CD14-positive monocyte (primary cell): Measurements from ENCODE around the gene HDAC4. TPM values are rescaled to one million over a fixed set of nuclear protein-coding genes. Genes with fewer than 3 reads are reported as not detected.

Source experiments
- DNase-seq, 3 donors: peaks; one replicate each; pipeline ENCODE4 v3.0.0-alpha.2; 2011 to 2022
- H2AFZ ChIP-seq: 2 replicates; pipeline ENCODE4 v1.6.0; 2012; ENCODE audit warnings: mild to moderate bottlenecking, low read depth, low read length, inconsistent platforms; ENCODE audit not compliant: insufficient read depth, poor library complexity, severe bottlenecking
- H3K27ac ChIP-seq, 2 donors: 1 replicate in 1 of 2; 2 replicates in 1 of 2; pipeline ENCODE4 v1.5.1; 2012 to 2013; ENCODE audit warnings: low read length in 2 of 2, control low read depth in 1 of 2, inconsistent platforms in 1 of 2, low read depth in 1 of 2, mild to moderate bottlenecking in 1 of 2
- H3K27me3 ChIP-seq, 2 donors: one replicate each; pipeline versions ENCODE4 v1.6.0 to v1.6.1; 2011 to 2013; ENCODE audit warnings: low read length in 2 of 2; ENCODE audit not compliant: control insufficient read depth in 2 of 2, insufficient read depth in 2 of 2
- H3K36me3 ChIP-seq, 2 donors: replicated peaks in 1 of 2; 1 replicate in 1 of 2; 2 replicates in 1 of 2; pipeline versions ENCODE4 v1.5.1 to v1.6.1; 2012 to 2013; ENCODE audit warnings: low read length in 2 of 2, control low read depth in 1 of 2, inconsistent platforms in 1 of 2, mild to moderate bottlenecking in 1 of 2; ENCODE audit not compliant: insufficient read depth in 2 of 2, control insufficient read depth in 1 of 2
- H3K4me1 ChIP-seq, 2 donors: 1 replicate in 1 of 2; 2 replicates in 1 of 2; pipeline versions ENCODE4 v1.5.1 to v1.6.1; 2012 to 2013; ENCODE audit warnings: low read length in 2 of 2, control low read depth in 1 of 2, inconsistent platforms in 1 of 2, mild to moderate bottlenecking in 1 of 2, moderate library complexity in 1 of 2; ENCODE audit not compliant: insufficient read depth in 2 of 2, control insufficient read depth in 1 of 2
- H3K4me2 ChIP-seq: replicated peaks from 2 replicates; pipeline ENCODE3; 2012; ENCODE audit warnings: low read length, moderate library complexity, mild to moderate bottlenecking; ENCODE audit not compliant: poor library complexity, severe bottlenecking; ENCODE audit errors: extremely low read depth
- H3K4me3 ChIP-seq, 3 experiments: fragments of 200-600 bp in 1 of 3; sonication (generic) in 1 of 3; replicated peaks in 1 of 3; 1 replicate in 2 of 3; 2 replicates in 1 of 3; pipeline ENCODE4 v1.5.1; 2011 to 2013; ENCODE audit warnings: low read length in 3 of 3, mild to moderate bottlenecking in 3 of 3, control low read depth in 2 of 3, low read depth in 2 of 3, inconsistent platforms in 1 of 3, moderate library complexity in 1 of 3
- H3K79me2 ChIP-seq: 2 replicates; pipeline ENCODE4 v1.6.0; 2012; ENCODE audit warnings: mild to moderate bottlenecking, control low read depth, inconsistent platforms, low read length, moderate library complexity; ENCODE audit not compliant: insufficient read depth
- H3K9ac ChIP-seq: 2 replicates; pipeline ENCODE4 v1.6.0; 2017; ENCODE audit warnings: low read length, mild to moderate bottlenecking; ENCODE audit not compliant: insufficient read depth, poor library complexity, severe bottlenecking
- H3K9me3 ChIP-seq, 2 donors: replicated peaks in 1 of 2; 1 replicate in 1 of 2; 2 replicates in 1 of 2; pipeline versions ENCODE4 v1.5.1 to v1.6.1; 2012 to 2013; ENCODE audit warnings: low read length in 2 of 2, control low read depth in 1 of 2; ENCODE audit not compliant: control insufficient read depth in 1 of 2, insufficient read depth in 1 of 2
- H4K20me1 ChIP-seq: 2 replicates; pipeline ENCODE4 v1.6.0; 2012; ENCODE audit warnings: mild to moderate bottlenecking, low read length, control low read depth, moderate library complexity; ENCODE audit not compliant: insufficient read depth
- H3K27ac Mint-ChIP-seq, 7 donors: one replicate each; pipeline ENCODE4 v1.8.0; 2020; ENCODE audit warnings: mild to moderate bottlenecking in 7 of 7, mixed read lengths in 7 of 7, moderate library complexity in 6 of 7, inconsistent platforms in 2 of 7
- H3K27me3 Mint-ChIP-seq, 3 donors: one replicate each; pipeline ENCODE4 v1.8.0; 2021 to 2022; ENCODE audit warnings: low read depth in 3 of 3, mild to moderate bottlenecking in 3 of 3, mixed read lengths in 3 of 3, moderate library complexity in 3 of 3, inconsistent platforms in 1 of 3
- H3K36me3 Mint-ChIP-seq, 2 donors: one replicate each; pipeline ENCODE4 v1.8.0; 2020; ENCODE audit warnings: mixed read lengths in 2 of 2, inconsistent platforms in 1 of 2, mild to moderate bottlenecking in 1 of 2
- H3K4me1 Mint-ChIP-seq: one replicate; pipeline ENCODE4 v1.8.0; 2020; ENCODE audit warnings: mild to moderate bottlenecking, mixed read lengths
- H3K4me3 Mint-ChIP-seq, 2 donors: one replicate each; pipeline ENCODE4 v1.8.0; 2020; ENCODE audit warnings: mild to moderate bottlenecking in 2 of 2, mixed read lengths in 2 of 2, moderate library complexity in 1 of 2
- H3K9me3 Mint-ChIP-seq, 7 donors: one replicate each; pipeline ENCODE4 v1.8.0; 2020 to 2022; ENCODE audit warnings: mixed read lengths in 7 of 7, mild to moderate bottlenecking in 6 of 7, moderate library complexity in 6 of 7, inconsistent platforms in 2 of 7
- CTCF ChIP-seq: fragments of 200-600 bp; IDR thresholded peaks from one replicate; pipeline ENCODE4 v1.8.0; 2022; ENCODE audit warnings: antibody characterized with exemption, mild to moderate bottlenecking
- WGBS: methylation state at CpG from one replicate; pipeline ENCODE4 v1.1.5; 2013; ENCODE audit warnings: missing lambda C conversion rate; ENCODE audit not compliant: insufficient coverage; 5-methylcytosine and 5-hydroxymethylcytosine counted together
- intact Hi-C, 2 donors: fragments of 100-400 bp; cut with micrococcal nuclease; formaldehyde crosslinking; loops; one replicate each; pipeline versions ENCODE4 v1.15.0 to v1.15.1; 2023
- polyA plus RNA-seq, 3 donors: library from polyadenylated mRNA; depleted of rRNA in 1 of 3; unstranded in 2 of 3; stranded (reverse) in 1 of 3; fragments of 300-500 nt in 2 of 3; fragments of >200 nt in 1 of 3; fragmentation: Illumina TruSeq in 2 of 3; gene quantifications; 1 replicate in 2 of 3; 2 replicates in 1 of 3; pipeline ENCODE4 v1.2.3, GENCODE V29; 2012 to 2021

The HDAC4 gene
- polyA plus RNA-seq, 3 donors = 3.3 to 23.0 (median 4.5) TPM

GRCh38 chr2:239022437-239023260 is 378.2 kb downstream of the HDAC4 start:
- DNase-seq = no peak
- no peak overlapping the region for H3K27ac ChIP-seq
- Mint-ChIP-seq H3K9me3 (peaks cover 0 to 2% (median 0%) of the 10 kb centered on the region in 7 donors), H3K4me3 (no peak overlapping the region), H3K27me3 (peaks cover 1 to 15% (median 4%) of the 10 kb centered on the region in 3 donors), H3K4me1 (no peaks in the 10 kb centered on the region), H3K36me3 (no peaks in the 10 kb centered on the region), H3K27ac (no peak overlapping the region)
- WGBS = 85% methylated on average over 10 of the region's 16 CpGs
- H3K4me3 ChIP-seq = no peak overlapping the region
- no peaks in the 10 kb centered on the region for H4K20me1 ChIP-seq
- no peaks in the 10 kb centered on the region for H3K36me3 ChIP-seq
- no peak overlapping the region for H3K9ac ChIP-seq
- no peak overlapping the region for H3K4me2 ChIP-seq
- TF ChIP-seq CTCF = no peak
- no peaks in the 10 kb centered on the region for H3K9me3 ChIP-seq
- no peaks in the 10 kb centered on the region for H3K4me1 ChIP-seq
- H2AFZ ChIP-seq = no peak overlapping the region
- no peaks in the 10 kb centered on the region for H3K79me2 ChIP-seq
- no peaks in the 10 kb centered on the region for H3K27me3 ChIP-seq
- intact Hi-C loops = no loop called here

- H3K9me3 ChIP-seq = no peaks in the 10 kb centered on the region
- H3K27ac Mint-ChIP-seq = no peak overlapping the region
- intact Hi-C loops = no loop called here
- no peaks in the 10 kb centered on the region for H3K4me1 ChIP-seq
- H3K27me3 Mint-ChIP-seq = peaks cover 1 to 13% (median 2%) of the 10 kb centered on the region in 3 donors
- peak overlapping the region in 1 of 2 donors; percentile 37 for H3K4me3 Mint-ChIP-seq
- H2AFZ ChIP-seq = no peak overlapping the region
- H3K79me2 ChIP-seq = no peaks in the 10 kb centered on the region
- H3K4me1 Mint-ChIP-seq = no peaks in the 10 kb centered on the region
- peaks cover 0 to 2% (median 0%) of the 10 kb centered on the region in 7 donors for H3K9me3 Mint-ChIP-seq
- DNase-seq = no peak
- H3K27ac ChIP-seq = no peak overlapping the region
- no peak overlapping the region for H3K9ac ChIP-seq
- no peak overlapping the region for H3K4me2 ChIP-seq
- WGBS = 81% methylated on average over 14 of the region's 18 CpGs
- H3K36me3 Mint-ChIP-seq = no peaks in the 10 kb centered on the region
- no peak for TF ChIP-seq CTCF
- H3K4me3 ChIP-seq = no peak overlapping the region
- no peaks in the 10 kb centered on the region for H3K36me3 ChIP-seq
- H3K27me3 ChIP-seq = no peaks in the 10 kb centered on the region
- no peaks in the 10 kb centered on the region for H4K20me1 ChIP-seq
Observed at GRCh38 chr2:239021651-239022436, 379.0 kb downstream of the HDAC4 start.
